ENCODE measurements around the gene CD36. TPM values are rescaled to one million over a fixed set of nuclear protein-coding genes. Genes with fewer than 3 reads are reported as not detected.

CD36 gene
- polyA plus RNA-seq, 3 donors, result 131 to 1,338 (median 612) TPM

DNA sequence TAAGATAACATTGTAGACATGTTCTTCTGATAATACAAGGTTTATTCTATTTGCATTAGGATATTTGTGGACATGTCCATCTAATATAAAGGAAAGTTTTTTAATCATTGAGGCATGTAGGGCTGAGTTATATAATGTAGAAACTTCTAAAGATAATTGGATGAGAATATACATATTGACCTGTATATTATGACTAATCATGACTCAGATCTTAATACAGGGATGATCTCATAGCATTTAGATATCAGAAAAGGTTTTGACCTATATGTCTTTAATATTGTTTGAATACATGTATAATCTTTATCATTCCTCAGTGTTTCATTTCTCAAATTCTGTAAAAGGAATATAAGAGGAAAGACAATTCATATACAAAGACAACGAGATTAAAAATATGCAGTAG lies 39.2 kb downstream of the CD36 start:
- WGBS, 3 donors, result 73 to 93% (median 77%) methylated on average over 1 of the region's 1 CpG
- H3K27ac ChIP-seq (ENCODE audit: low read depth, low read length), result no peak overlapping the region

DNA sequence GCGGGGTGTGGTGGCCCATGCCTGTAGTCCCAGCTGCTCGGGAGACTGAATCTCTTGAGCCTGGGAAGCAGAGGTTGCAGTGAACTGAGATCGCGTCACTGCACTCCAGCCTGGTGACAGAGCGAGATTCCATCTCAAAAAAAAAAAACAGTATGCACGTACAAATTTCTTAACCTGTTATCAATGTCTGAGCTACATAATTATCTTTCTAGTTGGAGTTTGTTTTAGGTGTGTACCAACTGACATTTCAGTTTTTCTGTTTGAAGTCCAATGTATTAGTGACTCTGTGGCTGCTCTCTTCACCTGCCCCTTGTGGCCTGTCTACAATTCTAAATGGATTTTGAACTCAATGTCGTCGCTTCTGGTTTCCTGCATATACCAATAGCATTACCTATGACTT lies 40.3 kb downstream of the CD36 start:
- no peak overlapping the region for H3K27ac ChIP-seq (ENCODE audit: low read depth, low read length)
- WGBS, 3 donors, result 77 to 83% (median 82%) methylated on average over 8 of the region's 8 CpGs

DNA sequence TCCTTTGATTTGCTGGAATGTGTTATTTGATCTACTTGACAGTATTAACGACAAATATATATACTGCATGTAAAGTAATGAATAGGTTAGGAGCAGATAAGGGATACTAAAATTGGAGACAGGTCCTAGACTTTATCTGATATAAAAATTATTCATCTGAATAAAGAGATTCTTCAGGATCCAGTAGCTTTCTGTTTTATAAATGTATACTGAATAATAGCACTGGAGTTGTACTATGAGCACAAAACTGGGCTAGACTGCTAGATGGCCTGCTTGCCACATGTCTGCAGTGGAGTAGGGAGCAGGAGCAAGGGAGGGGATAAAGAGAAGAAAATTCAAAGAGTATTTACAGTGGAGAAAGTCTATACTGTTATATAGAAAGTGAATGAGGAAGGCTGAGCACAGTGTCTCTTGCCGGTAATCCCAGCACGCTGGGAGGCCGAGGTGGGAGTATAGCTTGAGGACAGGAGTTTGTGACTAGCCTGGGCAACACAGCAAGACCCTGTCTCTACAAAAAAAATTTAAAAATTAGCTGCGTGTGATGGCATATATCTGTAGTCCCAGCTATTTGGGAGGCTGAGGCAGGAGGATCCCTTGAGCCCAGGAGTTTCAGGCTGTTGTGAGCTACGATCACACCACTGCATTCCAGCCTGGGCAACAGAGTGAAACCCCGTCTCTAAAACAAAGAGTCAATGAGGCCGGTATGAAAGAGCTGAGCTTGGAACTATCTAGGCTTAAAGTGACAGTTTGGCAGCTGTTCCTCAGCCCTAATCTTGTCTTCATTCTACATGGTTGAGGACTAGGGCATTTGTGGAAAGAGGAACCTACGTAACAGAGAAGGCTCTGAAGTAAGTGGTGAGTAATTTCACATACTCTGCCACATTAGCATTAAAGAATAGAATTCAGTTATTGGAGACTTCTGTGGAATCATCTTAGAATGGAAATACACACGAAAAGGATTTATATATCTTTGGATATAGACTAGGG lies 41.8 kb downstream of the CD36 start:
- H3K27ac ChIP-seq (ENCODE audit: low read depth, low read length), result no peak overlapping the region
- 71 to 73% (median 71%) methylated on average over 10 of the region's 10 CpGs for WGBS, 3 donors

DNA sequence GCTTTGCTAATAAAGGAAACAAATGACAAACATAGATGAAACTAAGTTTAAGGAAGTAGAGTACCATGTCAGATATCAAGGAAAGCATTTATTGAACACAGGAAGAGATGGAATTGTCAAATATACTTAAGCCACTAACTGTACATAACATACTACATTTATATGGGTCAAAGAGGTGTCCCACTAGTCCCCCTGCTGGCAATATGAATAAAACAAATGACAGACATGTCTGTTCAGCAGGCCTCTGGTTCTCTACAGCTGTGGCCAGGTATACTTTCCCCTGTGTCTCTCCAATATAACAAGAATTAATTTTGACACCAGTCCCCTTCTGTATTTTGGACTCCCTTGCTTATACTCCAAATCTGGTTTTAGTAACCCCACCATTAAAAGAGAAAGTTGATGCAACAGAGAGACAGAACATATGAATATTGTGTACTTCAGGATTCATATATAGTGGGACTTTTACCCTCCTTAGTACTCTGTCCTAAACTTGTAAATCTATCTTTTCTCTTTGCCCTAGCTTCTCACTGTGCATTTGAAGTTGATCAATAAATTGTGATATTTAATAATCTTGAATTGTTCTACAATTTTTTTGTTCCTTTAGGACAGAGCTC lies 42.9 kb downstream of the CD36 start:
- no peak overlapping the region for H3K27ac ChIP-seq (ENCODE audit: low read depth, low read length)

- H3K27ac ChIP-seq (ENCODE audit: low read depth, low read length), result no peak overlapping the region
- WGBS, 3 donors, result 89 to 90% (median 90%) methylated on average over 19 of the region's 19 CpGs
Measured at GRCh38 chr7:80682744-80683143, 44.3 kb downstream of the CD36 start.

DNA sequence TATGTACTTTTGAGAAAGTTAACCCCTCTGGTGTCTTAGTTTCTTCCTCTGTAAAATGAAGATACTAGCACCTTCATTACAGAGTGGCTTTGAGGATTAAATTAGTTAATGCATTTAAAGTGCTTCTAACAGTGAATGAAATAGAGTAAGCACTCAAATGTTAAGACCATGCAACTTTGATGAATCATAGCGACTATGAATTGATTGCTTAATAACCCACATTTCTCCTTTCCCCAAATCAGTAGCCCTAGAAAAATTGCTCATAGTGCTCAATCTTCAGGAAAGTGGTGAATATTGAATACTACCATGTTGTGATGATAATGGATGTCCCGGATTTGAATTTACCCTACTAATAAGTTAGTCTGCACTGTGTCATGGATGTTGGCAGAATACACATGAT lies 48.1 kb downstream of the CD36 start:
- 77 to 96% (median 84%) methylated on average over 2 of the region's 2 CpGs for WGBS, 3 donors

GRCh38 chr7:80699045-80699638 lies 60.7 kb downstream of the CD36 start:
- H3K27ac ChIP-seq (ENCODE audit: low read depth, low read length), result no peak overlapping the region
- 11 to 19% (median 14%) methylated on average over 5 of the region's 5 CpGs for WGBS, 3 donors

More for the DNA sequence above, 48.1 kb downstream of the CD36 start:
- no peak overlapping the region for H3K27ac ChIP-seq (ENCODE audit: low read depth, low read length)

GRCh38 chr7:80699721-80700256 lies 61.3 kb downstream of the CD36 start:
- H3K27ac ChIP-seq (ENCODE audit: low read depth, low read length), result no peak overlapping the region
- WGBS, 3 donors, result 54 to 63% (median 56%) methylated on average over 4 of the region's 4 CpGs

DNA sequence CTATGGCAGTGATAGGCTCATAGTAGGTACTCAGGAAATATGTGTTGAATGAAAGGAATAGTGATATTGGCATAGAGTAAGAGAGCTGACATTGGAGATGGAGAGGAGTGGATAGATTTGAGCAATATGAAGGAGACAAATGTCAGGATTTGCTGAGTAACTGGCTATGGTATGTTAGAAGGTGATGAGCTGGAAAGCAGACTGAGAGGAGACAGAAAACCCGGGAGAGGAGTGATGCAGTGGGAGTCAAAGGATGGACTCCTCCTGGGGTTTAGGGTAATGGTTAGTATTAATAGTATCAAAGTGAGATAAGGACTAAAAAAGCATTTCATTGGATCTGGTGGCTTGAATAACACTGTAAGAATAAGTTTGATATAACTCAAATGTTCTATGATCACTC lies 64.8 kb downstream of the CD36 start:
- no peak overlapping the region for H3K27ac ChIP-seq (ENCODE audit: low read depth, low read length)
- WGBS, 3 donors, result 81 to 95% (median 81%) methylated on average over 1 of the region's 1 CpG

GRCh38 chr7:80705130-80705781 lies 66.8 kb downstream of the CD36 start:
- no peak overlapping the region for H3K27ac ChIP-seq (ENCODE audit: low read depth, low read length)
- 37 to 70% (median 66%) methylated on average over 2 of the region's 2 CpGs for WGBS, 3 donors

GRCh38 chr7:80707318-80707717 lies 68.9 kb downstream of the CD36 start:
- WGBS, 3 donors, result 77 to 93% (median 85%) methylated on average over 1 of the region's 1 CpG
- H3K27ac ChIP-seq (ENCODE audit: low read depth, low read length), result no peak overlapping the region

- H3K27ac ChIP-seq (ENCODE audit: low read depth, low read length), result no peak overlapping the region
- 59 to 78% (median 65%) methylated on average over 2 of the region's 2 CpGs for WGBS, 3 donors
Measured at GRCh38 chr7:80708123-80708522, 69.7 kb downstream of the CD36 start.

DNA sequence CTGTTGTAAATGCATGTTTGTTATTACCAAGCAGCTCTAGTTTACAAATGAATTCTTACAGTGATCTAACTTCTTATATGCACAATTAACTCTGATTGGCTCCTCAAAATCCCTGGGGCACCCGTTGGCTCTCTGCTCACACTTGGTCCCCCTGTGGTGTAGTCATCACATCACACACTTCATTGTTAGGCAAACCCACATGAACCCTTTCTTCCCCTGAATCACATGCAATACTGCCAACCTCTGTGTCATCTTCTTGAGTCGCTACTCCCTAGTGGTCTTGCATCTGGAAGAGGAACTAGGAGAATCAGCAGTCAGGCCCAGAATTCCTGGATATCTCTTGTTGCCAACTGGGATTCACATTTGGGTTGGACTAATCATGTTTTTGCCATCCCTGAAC lies 73.1 kb downstream of the CD36 start:
- WGBS, 3 donors, result 49 to 64% (median 59%) methylated on average over 2 of the region's 2 CpGs
- no peak overlapping the region for H3K27ac ChIP-seq (ENCODE audit: low read depth, low read length)

DNA sequence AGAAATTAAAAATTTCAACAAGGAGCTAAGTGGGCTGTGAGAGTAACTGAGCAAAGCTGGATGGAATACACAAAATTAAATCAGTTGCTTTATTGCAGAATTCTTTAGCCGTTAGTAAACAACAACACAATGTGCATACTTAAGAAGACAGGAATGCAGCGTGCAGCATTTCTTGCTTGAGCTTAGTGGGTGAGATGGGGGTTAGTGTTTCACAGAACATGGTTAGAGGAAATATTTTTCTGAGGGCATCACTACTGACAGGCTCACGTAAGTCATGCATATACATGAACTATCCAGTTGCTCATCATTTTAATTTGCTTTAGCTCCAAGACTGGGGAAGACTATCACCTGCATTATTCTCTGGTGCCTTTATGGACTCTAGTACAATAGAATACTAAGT lies 80.8 kb downstream of the CD36 start:
- 87 to 90% (median 87%) methylated on average over 3 of the region's 3 CpGs for WGBS, 3 donors
- H3K27ac ChIP-seq (ENCODE audit: low read depth, low read length), result no peak overlapping the region

- 96 to 99% (median 96%) methylated on average over 3 of the region's 3 CpGs for WGBS, 3 donors
- no peak overlapping the region for H3K27ac ChIP-seq (ENCODE audit: low read depth, low read length)
Measured at GRCh38 chr7:80720146-80720545, 81.7 kb downstream of the CD36 start.

DNA sequence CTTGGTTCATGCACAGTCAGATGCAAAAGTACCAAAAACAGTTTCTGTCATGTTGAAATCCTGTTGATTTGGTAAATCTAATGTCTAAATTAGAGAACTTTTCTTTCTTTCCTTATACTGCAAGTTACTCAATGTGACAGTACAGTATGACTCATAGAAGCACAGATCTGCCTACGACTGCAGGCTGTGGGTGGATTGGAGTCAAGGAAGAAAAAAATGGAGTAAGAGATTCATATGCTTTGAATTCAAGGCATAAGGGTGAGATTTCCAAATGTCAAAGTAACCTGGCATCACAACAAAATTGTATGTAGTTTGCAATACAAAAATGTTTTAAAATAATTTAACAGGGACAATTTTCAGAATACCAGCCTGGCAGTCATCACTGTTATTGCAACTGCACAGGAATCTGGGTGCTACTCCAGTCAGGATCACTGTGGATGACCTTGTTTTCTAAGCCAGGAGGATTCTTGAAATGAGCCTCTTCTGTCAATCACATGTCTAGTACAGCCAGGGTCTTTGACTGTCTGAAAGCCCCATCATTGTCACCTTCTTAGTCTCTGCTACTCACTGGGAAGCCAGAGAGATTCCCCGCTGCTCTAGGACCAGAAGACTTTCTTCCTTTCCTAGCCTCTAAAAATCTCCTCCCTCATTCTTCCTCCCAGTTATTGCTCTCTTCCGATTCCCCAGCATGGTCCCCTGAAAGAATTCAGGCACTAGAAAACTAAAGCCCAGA lies 83.6 kb downstream of the CD36 start:
- H3K27ac ChIP-seq (ENCODE audit: low read depth, low read length), result peak overlapping the region; percentile 64
- WGBS, 3 donors, result 56 to 79% (median 60%) methylated on average over 3 of the region's 3 CpGs

DNA sequence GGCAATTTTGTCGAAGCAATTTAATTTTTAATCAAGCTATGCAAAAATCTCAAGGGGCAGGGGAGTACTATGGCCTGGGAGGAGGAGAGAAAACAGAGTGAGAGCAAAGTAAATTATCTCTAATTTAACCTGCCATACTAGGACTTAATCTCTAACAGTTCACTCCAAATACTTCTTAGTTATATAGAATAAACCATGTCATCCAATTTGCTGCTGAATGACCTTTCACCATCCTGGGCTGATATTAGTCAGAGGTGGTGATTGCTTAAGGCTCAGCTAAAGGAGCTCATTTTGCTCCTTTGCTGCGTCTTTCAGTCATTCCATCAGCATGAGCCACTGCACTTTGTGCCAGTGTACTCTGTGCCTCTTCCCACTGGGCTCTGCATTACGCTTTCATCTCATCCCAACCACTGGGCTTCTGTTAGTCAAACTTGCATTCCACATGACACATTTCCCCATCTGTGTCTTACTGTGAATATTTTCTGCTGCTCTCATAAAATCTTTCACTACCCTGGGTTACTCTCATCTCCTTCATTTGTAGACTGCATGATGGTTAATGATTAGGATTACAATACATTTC lies 84.3 kb downstream of the CD36 start:
- WGBS, 3 donors, result 52 to 73% (median 52%) methylated on average over 3 of the region's 3 CpGs
- H3K27ac ChIP-seq (ENCODE audit: low read depth, low read length), result peak overlapping the region; percentile 64

Measured in adipose tissue (tissue), 3 donors.